HG03565 (cell line): ENCODE measurements around the gene SLC38A2.

ENCODE experiments used
- ATAC-seq: cut with Tn5 transposase; IDR thresholded peaks from one replicate; pipeline ENCODE4 v1.9.1; 2021; ENCODE audit warnings: mild to moderate bottlenecking, moderate library complexity; ENCODE audit not compliant: unreplicated experiment

SLC38A2 gene

DNA sequence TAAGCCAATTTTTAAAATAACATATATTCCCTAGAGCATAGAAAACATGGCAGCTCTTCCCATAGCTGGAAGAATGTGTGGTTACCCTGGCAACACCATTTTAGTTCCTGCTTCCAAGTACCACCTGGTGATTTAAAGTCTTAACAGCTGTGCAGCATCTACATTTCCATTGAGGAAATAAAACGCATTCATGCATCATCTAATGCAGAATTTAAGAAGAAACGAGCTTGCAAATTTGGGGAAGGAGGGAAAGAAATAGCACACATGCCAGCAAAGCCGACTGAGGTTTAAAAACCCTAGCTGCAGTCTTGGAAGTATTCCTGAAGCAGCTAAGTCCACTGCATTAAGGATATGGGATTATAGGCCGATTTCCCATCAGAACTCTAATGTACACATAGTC is 22.8 kb upstream of the SLC38A2 start:
- ATAC-seq: no peak

DNA sequence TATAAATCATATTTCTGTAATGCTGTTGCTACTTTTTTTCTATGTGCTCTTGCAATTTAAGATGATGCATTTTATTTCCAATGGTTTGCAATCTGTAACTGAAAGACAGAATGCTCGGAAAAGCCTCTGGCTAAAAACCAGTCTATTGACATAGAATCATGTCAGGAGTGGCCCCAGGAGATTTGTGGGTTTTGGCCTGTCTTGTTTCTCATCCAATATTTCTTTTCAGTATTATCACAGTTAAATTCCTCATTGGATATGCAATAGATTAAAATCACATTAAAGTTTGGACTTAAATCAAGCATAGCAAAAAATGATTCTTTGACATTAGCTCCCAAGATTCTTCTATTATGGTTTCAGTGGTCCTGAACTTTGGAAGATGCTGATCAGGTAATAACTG is 19.1 kb upstream of the SLC38A2 start:
- no peak for ATAC-seq

DNA sequence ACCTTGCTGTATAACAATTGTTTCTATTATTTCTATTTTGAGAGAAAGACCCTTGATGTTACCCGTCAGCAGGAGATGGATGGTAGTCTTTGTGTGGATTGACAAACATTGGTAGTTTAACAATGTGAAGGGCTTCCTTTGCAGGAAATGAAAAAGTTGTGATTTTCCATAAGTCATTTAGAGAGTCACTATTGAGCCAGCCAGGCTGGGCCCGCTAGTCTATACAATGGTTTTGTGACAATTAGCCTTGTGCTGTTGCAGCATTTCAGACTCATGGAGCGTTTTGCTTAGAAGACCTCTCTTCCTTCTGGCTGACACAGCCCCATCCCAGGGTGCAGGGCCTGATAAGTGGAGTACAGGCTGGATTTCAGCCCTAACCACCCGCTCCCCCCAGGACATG is 18.3 kb upstream of the SLC38A2 start:
- ATAC-seq: no peak

DNA sequence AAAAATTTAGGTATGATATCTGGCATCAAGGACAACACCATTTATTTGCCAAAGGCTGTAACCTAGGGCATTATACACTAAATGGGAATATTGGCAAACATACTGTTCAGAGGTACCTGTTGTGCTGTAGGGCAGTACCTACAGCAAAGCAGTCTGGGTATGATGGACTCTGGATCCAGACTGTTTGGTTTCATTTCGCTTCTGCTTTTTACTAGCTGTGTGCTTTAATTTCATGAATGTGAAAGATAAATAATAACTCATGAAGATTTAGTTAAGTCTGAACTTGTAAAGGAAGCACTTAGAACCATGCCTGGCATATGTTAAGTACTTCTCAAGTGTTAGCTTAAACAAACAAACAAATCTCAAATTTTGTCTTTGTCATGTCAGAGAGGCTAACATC is 17.7 kb upstream of the SLC38A2 start:
- no peak for ATAC-seq

DNA sequence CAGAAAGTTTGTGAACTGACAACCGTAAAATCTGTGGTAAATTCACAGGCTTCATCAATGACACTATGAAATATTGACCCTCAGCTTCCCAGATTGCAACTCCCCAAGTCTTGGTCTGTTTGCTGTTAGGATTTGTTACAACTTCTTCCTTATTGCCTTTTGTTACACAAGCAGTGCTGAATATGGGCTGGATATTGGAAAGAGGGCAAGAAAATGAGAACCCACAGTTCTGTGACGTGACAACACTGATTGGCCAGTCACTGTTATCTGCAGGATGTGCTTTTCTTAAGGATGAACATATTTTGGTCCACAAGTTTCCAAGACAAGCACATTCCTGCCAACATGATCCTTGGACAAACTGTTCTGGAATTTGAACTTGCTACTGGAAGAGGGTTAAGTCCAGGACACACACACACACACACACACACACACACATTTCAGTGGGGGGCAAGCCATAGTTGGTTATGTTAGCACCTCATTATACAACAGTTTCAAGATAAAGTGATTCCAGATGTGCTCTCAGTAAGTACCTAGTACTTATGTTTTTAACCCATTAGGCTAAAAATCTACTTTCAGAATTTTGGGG is 16.6 kb upstream of the SLC38A2 start:
- ATAC-seq: no peak

DNA sequence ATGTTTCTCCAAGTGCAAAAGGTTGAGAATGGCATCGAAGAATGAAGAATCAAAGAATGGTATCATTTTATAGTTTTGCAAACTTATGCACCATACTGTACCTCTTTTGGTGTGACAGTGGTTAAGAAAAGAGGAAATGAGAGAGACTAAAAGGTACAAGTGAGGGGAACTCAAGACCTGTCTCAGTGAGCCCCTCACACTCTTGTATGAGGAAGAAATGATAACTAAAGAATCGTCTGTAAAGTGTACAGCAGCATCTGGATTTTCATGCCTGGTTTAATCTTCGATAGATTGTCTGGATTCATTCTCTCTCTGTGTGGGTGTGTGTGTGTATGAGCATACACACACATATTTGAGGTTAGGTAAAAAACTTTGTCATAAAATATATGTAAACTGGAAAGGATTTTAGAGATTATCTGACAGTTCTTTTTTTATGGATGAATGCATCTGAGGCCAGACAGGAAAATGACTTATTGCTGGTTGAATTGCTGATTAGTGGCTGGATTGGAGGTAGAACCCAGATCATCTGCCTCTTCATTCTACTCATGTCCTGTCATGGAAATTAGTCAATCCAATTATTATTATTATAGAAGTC is 16.0 kb upstream of the SLC38A2 start:
- peak; percentile 58 for ATAC-seq

DNA sequence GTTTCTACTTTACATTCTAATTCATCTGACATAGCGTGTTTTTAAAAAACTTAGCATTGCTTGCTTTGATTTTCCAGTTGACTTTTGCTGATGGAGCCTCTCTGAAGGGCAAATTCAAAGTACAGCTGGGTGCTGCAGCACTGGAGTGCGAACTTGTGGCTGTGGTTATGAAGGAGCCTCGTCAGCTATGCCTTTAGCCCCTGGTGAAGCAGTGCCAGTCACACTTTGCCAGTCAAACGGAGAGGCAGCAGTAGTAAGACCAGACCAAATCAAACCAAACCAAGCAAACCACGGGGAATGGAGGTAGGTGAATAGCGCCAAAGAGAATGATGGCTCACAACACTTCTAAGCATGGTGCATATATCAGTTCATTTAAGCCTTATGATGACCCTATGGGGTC is 15.1 kb upstream of the SLC38A2 start:
- ATAC-seq: no peak

DNA sequence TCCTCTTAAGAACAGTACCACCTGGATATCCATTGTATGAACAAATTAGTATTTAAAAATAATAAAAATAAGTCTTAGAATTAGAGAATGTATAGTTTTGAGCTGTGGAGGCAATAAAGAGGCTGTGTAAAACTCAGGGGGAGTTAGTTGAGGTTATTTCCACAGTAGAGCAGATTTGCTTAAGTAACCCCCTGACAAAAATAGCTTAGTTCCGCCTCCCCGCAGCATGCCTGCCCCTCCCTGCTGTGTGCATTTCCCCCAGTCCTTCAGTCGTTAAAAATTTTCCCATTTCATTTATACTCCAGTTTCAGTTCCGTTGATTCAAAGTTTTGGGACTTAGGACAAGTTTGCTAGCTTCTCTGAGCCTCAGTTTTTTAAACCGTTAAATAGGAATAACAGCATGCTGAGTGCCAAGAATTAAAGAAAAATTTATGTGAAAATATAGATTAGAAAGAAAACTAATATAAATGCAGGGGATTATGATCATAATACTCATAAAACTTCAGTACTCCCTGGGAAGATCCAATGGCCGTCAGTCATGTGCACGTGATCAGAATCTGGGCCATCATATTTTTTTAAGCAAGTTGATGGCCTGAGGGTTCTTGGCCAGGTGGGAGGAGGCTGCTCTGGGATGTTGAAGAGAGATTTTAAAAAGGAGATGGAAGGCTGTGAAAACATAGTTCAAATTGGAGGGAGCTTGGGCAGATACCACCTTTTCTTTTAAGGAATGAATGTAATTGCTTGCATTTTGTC is 14.5 kb upstream of the SLC38A2 start:
- no peak for ATAC-seq

DNA sequence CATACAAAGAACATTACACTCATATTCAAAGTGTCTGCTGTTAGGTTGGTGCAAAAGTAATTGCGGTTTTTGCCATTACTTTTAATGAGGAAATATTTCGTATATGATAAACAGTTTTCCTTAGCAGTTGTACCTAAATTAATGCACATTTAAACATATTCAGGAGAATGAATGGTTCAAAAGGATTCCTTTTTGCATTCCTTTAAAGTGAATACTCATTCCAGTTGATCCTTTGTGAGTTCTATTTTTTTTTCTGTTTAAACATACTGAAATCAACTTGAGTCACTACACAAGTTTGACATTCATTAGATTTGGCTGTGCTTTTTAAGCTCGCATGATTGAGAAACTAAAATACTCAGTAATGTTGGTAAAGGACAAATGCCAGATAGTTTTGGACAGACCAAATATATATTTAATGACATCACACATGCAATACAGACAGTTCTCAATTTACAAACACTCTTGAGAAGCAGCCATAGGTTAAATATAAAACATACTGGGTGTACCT is 13.8 kb upstream of the SLC38A2 start:
- no peak for ATAC-seq

DNA sequence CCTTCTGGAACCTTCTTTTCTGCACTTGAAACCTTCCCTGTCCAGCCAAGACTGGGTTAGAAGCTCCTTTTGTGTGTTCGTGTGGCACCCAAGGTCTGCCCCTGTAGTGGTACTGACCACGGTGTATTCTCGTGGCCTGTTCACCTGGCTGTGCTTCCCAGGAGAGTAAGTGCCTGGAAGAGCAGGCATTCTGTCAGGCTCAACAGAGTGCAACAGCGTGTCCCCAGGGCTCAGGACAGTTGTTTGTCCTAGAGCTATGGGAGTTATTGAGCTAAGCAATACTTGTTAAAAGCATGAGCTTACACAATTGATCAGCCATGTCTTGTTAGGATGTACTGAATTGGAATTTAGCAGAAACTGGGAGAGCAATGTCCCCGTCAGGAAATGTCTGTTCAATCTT is 12.9 kb upstream of the SLC38A2 start:
- no peak for ATAC-seq

DNA sequence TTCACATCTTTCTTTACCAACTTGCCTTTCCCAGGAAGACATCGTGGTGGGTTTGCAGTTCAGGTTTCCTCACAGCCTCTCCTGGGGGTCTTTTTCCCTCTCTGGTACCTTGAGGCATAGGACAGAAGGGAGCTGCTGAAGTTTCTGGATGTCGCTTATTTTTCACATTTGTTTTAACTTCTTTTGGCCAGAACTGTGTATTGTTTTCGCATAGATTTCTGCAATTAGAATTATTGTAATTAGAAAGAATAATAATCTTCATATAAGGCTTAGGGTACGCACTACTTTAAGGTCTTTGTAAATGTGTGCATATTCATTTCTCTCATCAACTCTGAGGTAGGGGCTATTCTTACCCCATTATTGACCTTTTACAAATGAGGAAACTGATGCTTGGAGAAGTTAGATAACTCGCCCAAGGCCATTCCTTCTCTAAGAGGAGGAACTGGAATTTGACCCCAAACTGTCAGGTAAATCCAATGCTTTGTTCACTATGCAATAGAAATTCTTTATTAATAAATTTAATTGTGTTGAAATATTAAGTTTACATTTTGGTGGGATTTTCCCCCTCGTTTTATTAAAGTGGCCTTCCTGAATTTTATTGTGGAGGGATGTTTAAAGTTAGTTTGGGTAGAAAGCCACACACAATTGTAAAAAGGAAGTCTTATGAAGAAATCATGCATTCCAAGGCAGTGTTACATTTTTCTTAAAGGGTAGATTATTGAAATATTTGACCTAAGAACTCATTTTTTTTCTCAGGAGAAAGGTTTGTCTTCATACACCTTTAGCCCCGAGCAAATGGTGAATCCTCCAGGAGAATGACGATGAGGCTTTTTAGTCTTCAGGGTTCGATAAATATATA is 12.1 kb upstream of the SLC38A2 start:
- no peak for ATAC-seq

DNA sequence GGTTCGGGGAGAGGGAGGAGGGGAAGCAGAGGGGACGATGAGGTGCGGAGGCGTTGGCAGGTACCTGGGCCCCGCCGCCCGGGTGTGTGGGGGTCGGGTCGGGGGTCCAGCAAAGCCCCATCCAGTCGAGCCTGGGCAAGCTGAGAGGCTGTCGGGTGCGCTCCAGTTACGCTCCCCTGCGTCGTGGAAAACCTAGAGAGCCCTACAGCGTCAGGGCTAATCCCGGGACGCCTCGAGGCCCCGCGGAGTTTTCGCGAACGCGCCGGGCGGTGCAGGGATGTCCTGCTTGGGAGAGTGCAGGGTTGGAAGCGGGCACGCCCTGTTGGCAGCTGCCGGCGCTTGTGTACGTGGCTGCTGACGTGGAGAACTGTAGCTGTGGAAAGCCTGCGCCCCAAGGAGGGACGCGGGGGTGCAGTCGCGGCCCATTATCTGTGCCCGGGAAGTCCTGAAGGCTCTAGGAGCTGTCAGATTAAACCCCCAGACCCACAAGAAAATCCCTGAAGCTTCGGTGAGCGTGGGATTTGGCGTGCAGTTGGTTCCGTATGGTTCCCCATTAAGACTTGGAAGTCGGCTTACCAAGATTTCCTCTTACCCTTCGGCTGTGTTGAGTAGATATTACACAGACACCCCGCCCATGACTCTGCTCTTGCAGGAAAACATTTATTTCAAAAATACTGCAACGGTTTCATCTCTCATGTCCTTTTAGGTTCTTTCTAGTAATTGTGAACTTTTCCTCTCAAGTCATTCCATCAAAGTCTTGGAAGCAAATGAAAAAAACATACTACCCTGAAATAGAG is 11.3 kb upstream of the SLC38A2 start:
- ATAC-seq: peak; percentile 23

DNA sequence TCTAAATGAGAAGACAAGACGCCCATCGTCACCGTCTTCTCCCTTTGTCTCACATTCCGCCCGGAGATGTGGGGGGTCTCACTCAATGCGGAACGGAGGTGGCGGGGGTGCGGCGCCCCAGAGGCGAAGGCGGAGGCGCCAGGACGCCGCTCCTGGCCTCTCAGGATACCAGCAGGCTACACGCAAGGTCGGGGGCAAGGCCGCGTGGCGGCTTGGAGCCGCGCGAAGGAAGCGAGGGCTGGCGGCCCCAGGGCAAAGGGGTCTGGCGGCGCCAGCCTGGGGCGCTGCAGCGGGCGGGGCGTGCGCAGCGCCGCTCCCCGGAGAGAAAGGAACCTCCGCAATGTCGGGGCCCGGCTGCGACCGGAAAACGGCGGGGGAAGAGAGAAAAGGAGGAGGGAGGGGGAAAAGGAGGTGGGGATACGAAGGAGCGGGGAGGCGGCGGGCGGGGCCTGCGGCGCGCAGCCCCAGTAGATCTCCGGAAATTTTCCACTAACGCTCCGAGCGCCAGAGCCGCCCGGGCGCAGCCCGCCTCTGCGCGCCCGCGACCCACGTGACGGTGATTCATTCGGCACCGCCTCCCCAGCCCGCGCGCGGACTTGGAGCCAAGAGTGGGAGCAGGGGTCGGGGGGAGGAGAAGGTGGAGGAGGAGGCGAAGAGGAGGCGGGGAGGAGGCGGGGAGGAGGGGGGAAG is 10.5 kb upstream of the SLC38A2 start:
- peak; percentile 65 for ATAC-seq

DNA sequence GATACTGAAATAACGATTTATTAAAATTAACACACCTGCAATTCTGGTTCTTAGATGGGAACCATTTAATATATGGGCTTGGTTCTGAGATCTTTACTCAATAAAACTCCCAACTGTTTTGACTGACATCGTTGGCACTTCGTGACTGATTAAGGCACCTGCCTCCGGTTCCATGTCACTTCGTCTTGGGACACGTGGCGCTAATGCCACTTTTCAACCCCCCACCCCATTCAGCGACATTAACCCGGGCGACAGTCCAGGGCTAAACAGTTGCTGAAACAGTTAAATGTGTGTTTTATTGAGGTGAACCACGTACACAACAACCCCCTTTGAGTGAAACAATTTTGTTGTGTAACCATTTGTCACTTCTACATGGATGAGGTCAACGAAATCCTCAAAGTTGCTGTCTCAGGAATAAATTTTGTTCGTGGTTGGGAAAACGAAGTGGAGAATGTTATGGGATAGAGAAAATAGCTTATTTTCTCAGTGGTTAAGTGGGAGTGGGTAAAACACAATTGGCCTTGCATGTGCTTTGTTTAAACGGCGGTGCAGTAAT is 9.9 kb upstream of the SLC38A2 start:
- ATAC-seq: no peak

DNA sequence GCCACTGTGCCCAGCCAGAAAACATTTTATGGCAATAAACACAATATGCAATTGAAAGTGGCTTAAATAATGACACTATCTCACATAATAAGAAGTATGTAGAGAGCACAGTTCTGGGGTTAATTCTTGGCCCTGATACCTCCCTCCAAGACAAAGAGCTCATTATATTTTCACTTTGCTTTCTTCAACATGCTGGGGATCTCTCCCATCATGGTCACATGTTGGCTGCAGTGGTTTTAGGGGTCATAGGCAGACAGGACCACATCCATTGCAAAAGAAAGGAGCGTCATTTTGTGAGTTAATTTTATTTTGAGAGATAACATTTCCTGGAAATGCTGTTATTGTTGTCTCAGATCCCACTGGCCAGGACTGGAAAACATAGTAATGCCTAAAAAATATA is 8.3 kb upstream of the SLC38A2 start:
- no peak for ATAC-seq

DNA sequence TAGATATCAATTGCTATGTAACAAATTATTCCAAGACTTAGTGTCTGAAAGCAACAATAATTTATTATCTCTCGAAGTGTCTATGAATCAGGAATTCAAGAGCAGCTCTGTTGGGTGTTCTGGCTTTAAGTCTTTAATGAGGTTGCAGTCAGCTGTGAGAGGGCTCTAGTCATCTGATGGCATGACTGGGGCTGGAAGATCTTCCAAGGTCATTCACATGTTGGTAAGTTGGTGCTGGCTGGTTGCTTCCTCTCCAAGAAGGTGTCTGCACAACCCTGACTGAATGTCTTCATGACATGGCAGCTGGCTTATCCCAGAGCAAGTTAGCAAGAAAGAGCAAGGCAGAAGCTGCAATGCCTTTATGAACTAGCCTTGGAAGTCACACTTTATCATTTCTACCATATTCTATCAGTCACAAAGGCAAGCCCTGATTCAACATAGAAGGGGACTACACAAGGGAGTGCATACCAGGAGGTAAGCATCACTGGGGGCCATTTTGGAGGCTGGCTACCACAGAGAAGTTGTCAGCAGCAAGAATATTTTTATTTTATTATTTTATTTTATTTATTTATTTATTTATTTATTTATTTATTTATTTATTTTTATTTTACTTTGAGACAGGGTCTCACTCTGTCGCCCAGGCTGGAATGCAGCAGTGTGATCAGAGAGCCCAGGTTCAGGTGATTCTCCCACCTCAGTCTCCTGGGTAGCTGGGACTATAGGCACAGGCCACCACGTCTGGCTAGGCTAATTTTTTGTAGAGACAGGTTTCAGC is 7.6 kb upstream of the SLC38A2 start:
- no peak for ATAC-seq

DNA sequence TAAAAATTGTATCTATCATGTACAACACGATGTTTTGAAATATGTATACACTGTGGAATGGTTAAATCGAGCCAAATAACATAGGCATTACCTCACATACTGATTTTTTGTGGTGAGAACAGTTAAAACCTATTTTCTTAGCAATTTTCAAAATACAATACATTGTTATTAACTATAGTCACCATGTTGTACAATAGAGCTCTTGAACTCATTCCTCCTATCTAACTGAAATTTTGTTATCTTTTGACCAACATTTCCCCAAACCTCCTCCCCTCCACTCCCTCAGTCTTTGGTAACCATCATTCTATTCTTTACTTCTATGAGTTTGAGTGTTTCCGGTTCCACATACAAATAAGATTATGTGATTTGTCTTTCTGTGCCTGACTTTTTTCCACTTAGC is 6.8 kb upstream of the SLC38A2 start:
- ATAC-seq: no peak

DNA sequence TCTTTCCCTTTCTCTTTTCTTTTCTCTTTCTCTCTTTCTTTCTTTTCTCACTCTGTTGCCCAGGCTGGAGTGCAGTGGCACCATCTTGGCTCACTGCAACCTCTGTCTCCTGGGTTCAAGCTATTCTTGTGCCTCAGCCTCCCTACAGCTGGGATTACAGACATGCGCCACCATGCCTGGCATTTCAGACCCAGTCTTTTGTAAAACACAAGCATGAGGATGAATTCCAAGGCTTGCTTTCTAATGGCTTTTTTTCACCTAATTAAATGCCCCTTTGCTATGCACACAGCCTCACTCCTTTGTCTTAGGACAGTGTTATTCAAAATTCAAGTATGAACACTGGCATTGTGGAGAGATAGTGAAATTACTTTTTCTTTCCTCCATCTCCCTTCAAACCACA is 6.0 kb upstream of the SLC38A2 start:
- no peak for ATAC-seq

DNA sequence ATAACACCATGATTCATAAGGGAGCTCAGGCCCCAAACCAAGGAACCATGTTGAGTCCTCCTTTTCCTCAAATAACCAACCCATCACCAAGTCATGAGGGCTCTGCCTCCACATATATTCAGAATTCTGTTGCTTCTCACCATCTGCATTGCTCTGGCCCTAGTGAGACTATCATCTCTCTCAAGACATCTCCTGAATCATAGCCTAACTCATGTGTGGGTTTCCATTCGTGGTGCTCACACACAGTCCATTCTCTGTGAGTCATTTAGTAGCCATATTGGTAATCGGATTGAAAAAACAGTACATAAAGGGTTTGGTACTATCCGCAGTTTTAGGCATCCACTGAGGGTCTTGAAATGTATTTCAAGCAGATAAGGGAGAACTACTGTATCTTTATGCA is 5.1 kb upstream of the SLC38A2 start:
- ATAC-seq: no peak
